GM12878 (cell line): ENCODE results near the gene CBFA2T3. TPM values are rescaled to one million over a fixed set of nuclear protein-coding genes. Genes with fewer than 3 reads are reported as not detected.

ENCODE experiments used
- ATAC-seq: fragments of 200-7000 bp; cut with Tn5 transposase; 3 replicates; pipeline ENCODE4 v1.9.1; 2020; ENCODE audit warnings: mild to moderate bottlenecking, moderate library complexity
- BruUV-seq: library from RNA; stranded (reverse); fragments of 400-500 nt; replicated peaks from 2 replicates; lab custom pipeline; 2021; lab: Mats Ljungman, UMichigan
- CTCF ChIA-PET: fragments of 300-600 bp; sonication (Branson Sonifier 250); formaldehyde crosslinking; extraction: SDS; loops from one replicate; lab custom pipeline; 2021; ENCODE audit warnings: inconsistent platforms; lab: Yijun Ruan, JAX
- POLR2A ChIA-PET: fragments of 350-600 bp; formaldehyde crosslinking; extraction: SDS; loops from one replicate; lab custom pipeline; 2021; ENCODE audit warnings: inconsistent platforms; lab: Charles Lee
- RAD21 ChIA-PET: fragments of 300-600 bp; sonication (Branson Sonifier 250); formaldehyde crosslinking; loops from one replicate; lab custom pipeline; 2023; ENCODE audit warnings: antibody characterized with exemption; ENCODE audit not compliant: unreplicated experiment; lab: Charles Lee
- SMC1A ChIA-PET: fragments of 300-600 bp; sonication (Branson Sonifier 250); formaldehyde crosslinking; loops from one replicate; lab custom pipeline; 2023; ENCODE audit not compliant: unreplicated experiment, uncharacterized antibody; lab: Charles Lee
- DNase-seq: peaks from one replicate; pipeline ENCODE4 v3.0.0-alpha.2; 2011; ENCODE audit warnings: low read depth, low spot score
- FAIRE-seq: peaks from 3 replicates; lab custom pipeline; 2011; peaks lifted over from hg19 to GRCh38; lab: Jason Lieb, UNC
- H2AFZ ChIP-seq: 2 replicates; pipeline ENCODE4 v1.6.0; 2011; ENCODE audit warnings: low read depth, low read length, control low read depth; ENCODE audit not compliant: control insufficient read depth
- H3K27ac ChIP-seq: 2 replicates; pipeline ENCODE4 v1.5.1; 2011; ENCODE audit warnings: control low read depth; ENCODE audit not compliant: control insufficient read depth, insufficient read depth
- H3K27me3 ChIP-seq, 2 experiments: replicated peaks in 1 of 2; 2 replicates each; pipeline versions ENCODE4 v1.6.0 to v1.6.1; 2011; ENCODE audit warnings: low read length in 1 of 2; ENCODE audit not compliant: control insufficient read depth in 2 of 2, insufficient read depth in 2 of 2
- H3K36me3 ChIP-seq, 2 experiments: 2 replicates each; pipeline ENCODE4 v1.5.1; 2011; ENCODE audit warnings: low read length in 1 of 2; ENCODE audit not compliant: control insufficient read depth in 2 of 2, insufficient read depth in 2 of 2
- H3K4me1 ChIP-seq: 2 replicates; pipeline ENCODE4 v1.6.1; 2011; ENCODE audit warnings: mild to moderate bottlenecking, low read length, moderate library complexity, mixed read lengths; ENCODE audit not compliant: control insufficient read depth, insufficient read depth
- H3K4me2 ChIP-seq: 2 replicates; pipeline ENCODE4 v1.6.0; 2011; ENCODE audit warnings: control low read depth; ENCODE audit not compliant: control insufficient read depth, insufficient read depth
- H3K4me3 ChIP-seq: fragments of 200-600 bp; sonication (generic); 2 replicates; pipeline ENCODE4 v1.5.1; 2016
- H3K79me2 ChIP-seq: 2 replicates; pipeline ENCODE4 v1.6.0; 2011; ENCODE audit warnings: low read length; ENCODE audit not compliant: control insufficient read depth, insufficient read depth
- H3K9ac ChIP-seq: 2 replicates; pipeline ENCODE4 v1.8.0; 2011; ENCODE audit warnings: low read length, control low read depth, mixed read lengths; ENCODE audit not compliant: control insufficient read depth, insufficient read depth
- H3K9me3 ChIP-seq: replicated peaks from 3 replicates; pipeline ENCODE4 v1.5.1; 2011; ENCODE audit warnings: mild to moderate bottlenecking, low read length; ENCODE audit not compliant: control insufficient read depth, insufficient read depth
- H4K20me1 ChIP-seq: 2 replicates; pipeline ENCODE4 v1.6.0; 2011; ENCODE audit not compliant: control insufficient read depth, insufficient read depth
- KDM1A ChIP-seq: fragments of 200-600 bp; sonication (generic); IDR thresholded peaks from 2 replicates; pipeline ENCODE4 v1.6.1; 2016; ENCODE audit warnings: borderline replicate concordance
- RAD51 ChIP-seq: fragments of 450-650 bp; IDR thresholded peaks from 2 replicates; pipeline ENCODE4 v1.6.1; 2016; ENCODE audit warnings: moderate library complexity, mild to moderate bottlenecking, inconsistent platforms
- SUZ12 ChIP-seq: fragments of 200-600 bp; sonication (generic); IDR thresholded peaks from one replicate; pipeline ENCODE4 v1.6.1; 2018; ENCODE audit warnings: antibody characterized with exemption, mild to moderate bottlenecking; ENCODE audit not compliant: unreplicated experiment
- WGBS: methylation state at CpG from one replicate; pipeline ENCODE4 v1.1.6; 2016; ENCODE audit warnings: low lambda C conversion rate; ENCODE audit not compliant: insufficient replicate concordance, insufficient coverage; ENCODE audit errors: missing lambda C conversion rate; 5-methylcytosine and 5-hydroxymethylcytosine counted together
- in situ Hi-C: fragments of 300-500 bp; cut with MboI; formaldehyde crosslinking; loops from 9 replicates; pipeline ENCODE4 v1.14.3; 2018; ENCODE audit warnings: mixed read lengths
- intact Hi-C: fragments of 100-400 bp; cut with micrococcal nuclease; formaldehyde crosslinking; loops from one replicate; pipeline ENCODE4 v1.14.2; 2022; ENCODE audit not compliant: unreplicated experiment
- polyA plus RNA-seq, 11 experiments: library from polyadenylated mRNA; depleted of rRNA in 4 of 11; unstranded in 6 of 11; stranded (reverse) in 5 of 11; fragments of >200 nt; fragmentation: Nextera tagmentation in 4 of 11; fragmentation: Illumina TruSeq in 1 of 11; extraction: Ambion mirVana in 4 of 11; extraction: Trizol in 1 of 11; gene quantifications; 1 replicate in 1 of 11; 2 replicates in 10 of 11; pipeline versions ENCODE4 v1.2.1 to v1.2.3, GENCODE V29; 2011 to 2016; ENCODE audit warnings: inconsistent platforms in 2 of 11, missing spikeins in 2 of 11, low read depth in 1 of 11
- total RNA-seq, 4 experiments: library from RNA; depleted of rRNA in 3 of 4; stranded (reverse); fragments of >200 nt in 3 of 4; fragmentation: Illumina TruSeq in 1 of 4; extraction: Trizol in 1 of 4; gene quantifications; 2 replicates each; pipeline versions ENCODE4 v1.2.1 to v1.2.3, GENCODE V29; 2013 to 2021
- TF ChIP-seq, protein P1 (sequence below): fragments of 150-350 bp; IDR thresholded peaks from 2 replicates; pipeline ENCODE4 v1.6.1; 2014; ENCODE audit warnings: mild to moderate bottlenecking, low read depth, low read length

The CBFA2T3 gene
- total and polyA plus RNA-seq, 10 of the 15 experiments (the other 5 are each of a cell fraction or from before 2014, with no cell fraction given): 0.69 to 42.6 (median 4.5) TPM

DNA sequence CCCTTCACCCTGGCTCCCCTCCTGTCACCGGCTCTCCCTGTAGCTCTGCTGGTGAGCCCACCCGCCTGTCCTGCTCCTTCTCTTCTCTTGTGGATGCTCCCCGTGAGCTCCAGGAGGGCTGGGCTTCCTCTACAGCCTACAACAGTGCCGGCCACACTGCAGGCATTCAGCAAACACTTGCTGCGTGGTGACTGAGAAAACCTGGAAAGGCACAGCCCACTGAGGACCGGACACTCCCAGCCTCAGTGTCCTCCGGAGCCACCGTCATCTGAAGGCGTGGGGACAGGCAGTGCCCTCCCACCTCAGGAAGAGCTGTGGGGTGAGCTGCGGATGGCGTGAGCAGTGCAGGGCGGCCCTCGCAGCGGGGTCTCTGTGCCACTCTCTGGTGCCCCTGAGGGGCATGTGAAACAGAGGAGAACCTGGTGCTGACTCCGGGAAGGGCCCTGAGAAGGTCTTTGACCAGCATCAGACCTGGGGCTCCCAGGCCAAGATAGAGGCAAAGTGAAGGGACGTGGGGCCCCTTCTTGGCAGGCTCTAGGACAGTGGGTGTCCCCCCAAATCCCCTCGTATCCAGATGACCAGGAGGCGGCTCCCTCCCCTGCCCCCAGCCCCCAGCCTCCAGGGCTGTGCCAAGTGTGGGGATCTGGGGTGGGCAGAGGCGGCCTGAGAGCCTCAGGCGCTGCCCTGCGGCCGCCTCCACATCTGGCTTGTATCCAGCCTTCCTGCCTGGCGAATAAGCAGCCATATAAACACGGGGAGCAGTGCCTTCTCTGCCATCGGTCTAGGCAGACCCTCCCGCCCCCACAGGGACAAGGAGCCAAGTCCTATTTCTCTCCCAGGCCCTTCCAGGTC lies 66.5 kb downstream of the CBFA2T3 start:
- Histone ChIP-seq H2AFZ (no peak overlapping the region), H3K9ac (no peak overlapping the region), H3K4me1 (no peaks in the 10 kb centered on the region; the same call in 1 of the 2 replicates), H3K36me3 (no peaks in the 10 kb centered on the region; a peak in 2 of 4 replicates), H3K9me3 (no peaks in the 10 kb centered on the region), H4K20me1 (peaks cover 3% of the 10 kb centered on the region; the same call in 1 of the 2 replicates), H3K27me3 (no peaks in the 10 kb centered on the region), H3K27ac (no peak overlapping the region), H3K79me2 (no peaks in the 10 kb centered on the region; the same call in 1 of the 2 replicates), H3K4me3 (no peak overlapping the region), H3K4me2 (no peak overlapping the region)
- ChIA-PET SMC1A (no interaction called here), POLR2A (no interaction called here), CTCF (no interaction called here), RAD21 (no interaction called here)
- intact Hi-C loops: no loop called here
- TF ChIP-seq KDM1A (no peak), RAD51 (no peak), SUZ12 (no peak)
- TF ChIP-seq, protein P1, sequence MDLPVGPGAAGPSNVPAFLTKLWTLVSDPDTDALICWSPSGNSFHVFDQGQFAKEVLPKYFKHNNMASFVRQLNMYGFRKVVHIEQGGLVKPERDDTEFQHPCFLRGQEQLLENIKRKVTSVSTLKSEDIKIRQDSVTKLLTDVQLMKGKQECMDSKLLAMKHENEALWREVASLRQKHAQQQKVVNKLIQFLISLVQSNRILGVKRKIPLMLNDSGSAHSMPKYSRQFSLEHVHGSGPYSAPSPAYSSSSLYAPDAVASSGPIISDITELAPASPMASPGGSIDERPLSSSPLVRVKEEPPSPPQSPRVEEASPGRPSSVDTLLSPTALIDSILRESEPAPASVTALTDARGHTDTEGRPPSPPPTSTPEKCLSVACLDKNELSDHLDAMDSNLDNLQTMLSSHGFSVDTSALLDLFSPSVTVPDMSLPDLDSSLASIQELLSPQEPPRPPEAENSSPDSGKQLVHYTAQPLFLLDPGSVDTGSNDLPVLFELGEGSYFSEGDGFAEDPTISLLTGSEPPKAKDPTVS: no peak
- WGBS: 77% methylated on average over 24 of the region's 26 CpGs
- ATAC-seq: no peak
- in situ Hi-C loops: no loop called here
- no TSS peak for BruUV-seq
- no peak for FAIRE-seq
- no peak for DNase-seq
